Hepatic stellate cell (primary cell): ENCODE data around the gene PATE2.

Experiments used
- DNase-seq: peaks from one replicate; pipeline ENCODE4 v3.0.0; 2011; ENCODE audit warnings: low spot score

The PATE2 gene

DNA sequence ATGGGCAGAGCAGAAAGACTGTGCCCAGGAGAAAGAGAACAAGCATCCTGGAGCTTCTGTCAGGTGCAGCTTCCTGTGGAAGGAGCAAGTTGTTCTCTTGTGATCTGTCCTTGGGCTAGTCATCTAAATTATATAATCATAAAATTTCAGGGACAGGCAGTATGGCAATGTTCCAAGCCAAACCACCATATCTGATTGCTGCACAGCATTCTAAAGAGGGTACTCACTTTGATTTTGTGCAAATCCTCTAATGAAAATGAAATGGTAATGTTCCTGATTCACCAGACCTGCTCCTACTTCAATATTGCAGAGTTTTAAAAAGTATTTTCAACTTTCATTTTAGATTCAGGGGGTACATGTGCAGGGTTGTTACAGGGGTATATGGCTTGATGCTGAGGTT is at the start of gene PATE2:
PATE2 (minus strand) TSS at position 101 of the 400 bp plus-strand sequence; CDS start at position 46, 55 bp downstream.
- no peak for DNase-seq

DNA sequence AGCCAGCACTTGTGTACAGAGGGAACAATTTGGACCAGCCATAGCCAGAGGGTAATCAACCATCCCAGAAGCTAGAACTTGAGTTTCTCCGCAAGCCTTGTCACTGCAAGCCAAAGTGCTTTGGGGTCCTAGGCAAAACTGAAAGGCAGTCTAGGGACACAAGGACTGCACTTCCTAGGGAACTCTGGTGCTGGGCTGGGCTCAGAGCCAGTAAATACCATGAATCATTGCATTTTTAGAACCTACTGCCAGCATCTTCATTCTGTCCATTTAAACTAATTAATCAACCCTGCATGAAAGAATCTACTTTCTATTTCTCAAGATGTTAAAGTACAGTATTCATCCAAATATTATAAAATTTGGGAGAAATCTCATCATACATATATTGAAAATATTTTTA is 29.3 kb upstream of the PATE2 start:
- DNase-seq: no peak

DNA sequence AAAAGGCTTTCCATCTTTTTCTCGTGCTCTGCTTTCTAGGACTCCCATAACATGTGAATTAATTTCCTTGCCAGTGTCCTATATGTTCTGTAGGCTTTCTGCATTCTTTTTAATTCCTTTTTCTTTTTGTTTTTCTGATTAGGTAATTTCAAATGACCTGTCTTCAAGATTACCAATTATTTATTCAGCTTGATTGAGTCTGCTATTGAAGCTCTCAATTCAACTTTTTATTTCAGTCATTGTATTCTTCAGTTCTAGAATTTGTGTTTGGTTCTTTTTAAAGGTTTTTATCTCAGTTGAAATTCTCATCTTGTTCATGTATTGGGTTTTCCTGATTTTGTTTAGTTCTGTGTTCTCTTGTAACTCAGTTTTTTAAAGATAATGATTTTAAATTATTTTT is 23.8 kb upstream of the PATE2 start:
- DNase-seq: no peak

GRCh38 chr11:125799808-125800207 is 21.2 kb upstream of the PATE2 start:
- no peak for DNase-seq

DNA sequence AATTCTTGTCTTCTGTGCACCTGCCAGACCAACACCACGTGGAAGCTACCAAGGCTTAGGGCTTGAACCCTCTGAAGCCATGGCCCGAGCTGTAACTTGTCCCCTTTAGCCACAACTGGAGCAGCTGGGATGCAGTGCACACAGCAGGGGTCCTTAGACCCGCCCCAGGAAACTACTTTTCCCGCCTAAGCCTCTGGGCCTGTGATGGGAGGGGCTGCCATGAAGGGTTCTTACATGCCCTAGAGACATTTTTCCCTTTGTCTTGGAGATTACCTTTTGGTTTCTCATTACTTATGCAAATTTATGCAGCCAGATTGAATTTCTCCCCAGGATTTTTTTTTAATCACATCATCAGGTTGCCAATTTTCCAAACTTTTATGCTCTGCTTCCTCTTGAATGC is 19.0 kb upstream of the PATE2 start:
- DNase-seq: no peak

DNA sequence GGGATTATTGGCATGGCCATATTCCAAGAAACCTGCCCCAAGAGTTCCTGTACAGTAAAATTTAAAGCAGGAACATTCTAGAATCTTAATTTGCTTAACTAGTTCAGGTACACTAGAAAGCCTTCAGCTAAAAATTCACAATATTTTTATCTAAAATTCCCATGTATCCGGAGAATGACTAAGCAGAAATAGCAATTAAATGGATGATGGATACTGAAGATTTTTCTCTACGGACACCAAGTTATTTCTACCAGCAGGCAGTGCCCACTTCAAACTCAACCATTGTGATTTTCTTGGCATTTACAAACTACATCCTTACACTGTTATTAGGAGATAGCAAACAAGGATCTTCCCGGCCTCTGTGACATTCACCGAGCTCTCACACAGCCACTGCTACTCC is 12.2 kb upstream of the PATE2 start:
- DNase-seq: no peak

DNA sequence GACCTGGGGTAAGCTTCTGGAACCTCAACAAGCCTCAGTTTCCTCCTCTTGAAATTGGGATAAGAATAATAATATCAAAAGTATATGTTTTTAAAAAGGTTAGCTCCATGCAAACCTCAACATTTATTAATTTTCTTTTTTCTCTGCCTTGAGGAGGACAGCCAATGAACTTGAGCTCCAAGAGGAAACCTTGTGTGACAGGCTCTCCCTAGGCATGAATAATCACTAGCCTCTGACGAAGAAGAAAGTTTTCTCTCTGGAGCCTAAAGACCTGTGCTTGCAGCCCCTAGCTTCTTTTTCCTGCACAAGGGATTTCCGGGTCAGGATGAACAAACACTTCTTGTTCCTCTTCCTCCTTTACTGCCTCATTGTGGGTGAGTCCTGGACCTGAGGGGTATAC is 9.2 kb upstream of the PATE2 start, which contains the start of gene PATE3:
PATE3 (plus strand) TSS at position 301 of the 400 bp plus-strand sequence; CDS start at position 326, 25 bp downstream.
- DNase-seq: no peak

DNA sequence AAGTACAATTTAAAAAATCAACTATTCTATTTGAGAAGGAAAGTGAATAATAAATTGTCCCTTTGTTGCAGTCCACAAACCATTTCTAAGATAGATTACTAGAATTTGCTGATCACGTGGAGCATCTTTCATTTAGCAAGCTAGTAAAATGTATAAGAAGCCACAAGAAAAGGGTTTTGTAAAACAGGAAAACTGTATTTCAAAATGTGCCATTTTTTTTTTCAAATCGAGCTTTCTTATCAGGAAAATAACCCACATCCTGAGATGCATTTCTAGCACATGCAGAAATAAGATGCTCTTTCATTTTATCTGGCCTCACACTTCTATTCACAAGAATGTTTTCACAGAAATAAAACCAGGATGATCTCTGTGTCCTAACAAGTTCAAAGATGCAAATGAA is 6.0 kb upstream of the PATE2 start:
- DNase-seq: no peak

DNA sequence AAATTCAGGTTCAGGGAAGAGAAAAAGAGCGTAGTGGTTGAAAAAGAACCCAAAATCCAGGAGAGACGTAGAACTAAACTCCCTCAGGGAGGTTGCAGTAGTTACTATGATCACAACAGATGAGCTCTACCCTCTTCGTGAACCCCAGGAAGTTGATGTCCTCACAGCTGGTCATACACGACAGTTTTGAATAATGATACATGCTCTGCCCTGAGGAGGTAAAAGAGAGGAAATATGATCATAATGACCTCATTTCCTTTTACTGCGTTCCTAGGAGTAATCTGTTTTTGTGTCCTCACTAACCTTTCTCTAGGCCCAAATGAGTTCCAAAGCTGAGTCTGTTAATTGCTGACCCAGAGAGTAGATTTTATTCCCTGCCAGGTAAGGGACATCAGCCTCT is 1.3 kb downstream of the PATE2 start:
- no peak for DNase-seq

DNA sequence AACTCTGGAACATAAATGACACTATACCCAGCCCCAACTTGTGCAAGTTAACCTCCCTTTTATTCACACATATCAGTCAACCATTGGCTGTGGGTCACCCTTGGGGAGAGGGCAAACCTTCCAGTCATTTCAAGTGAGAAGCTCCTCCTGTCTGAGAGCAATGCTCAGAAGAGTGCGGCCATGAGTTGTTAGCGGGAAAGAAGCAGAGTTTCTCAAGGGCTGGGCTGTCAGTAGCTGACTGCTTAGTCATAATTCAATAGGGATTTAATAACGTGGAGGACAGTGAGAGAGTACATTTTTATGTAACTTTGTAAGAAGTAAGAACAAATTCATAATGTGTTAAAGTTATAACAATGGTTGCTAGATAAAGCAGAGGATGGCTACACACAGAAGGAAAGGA is 5.1 kb downstream of the PATE2 start:
- no peak for DNase-seq

DNA sequence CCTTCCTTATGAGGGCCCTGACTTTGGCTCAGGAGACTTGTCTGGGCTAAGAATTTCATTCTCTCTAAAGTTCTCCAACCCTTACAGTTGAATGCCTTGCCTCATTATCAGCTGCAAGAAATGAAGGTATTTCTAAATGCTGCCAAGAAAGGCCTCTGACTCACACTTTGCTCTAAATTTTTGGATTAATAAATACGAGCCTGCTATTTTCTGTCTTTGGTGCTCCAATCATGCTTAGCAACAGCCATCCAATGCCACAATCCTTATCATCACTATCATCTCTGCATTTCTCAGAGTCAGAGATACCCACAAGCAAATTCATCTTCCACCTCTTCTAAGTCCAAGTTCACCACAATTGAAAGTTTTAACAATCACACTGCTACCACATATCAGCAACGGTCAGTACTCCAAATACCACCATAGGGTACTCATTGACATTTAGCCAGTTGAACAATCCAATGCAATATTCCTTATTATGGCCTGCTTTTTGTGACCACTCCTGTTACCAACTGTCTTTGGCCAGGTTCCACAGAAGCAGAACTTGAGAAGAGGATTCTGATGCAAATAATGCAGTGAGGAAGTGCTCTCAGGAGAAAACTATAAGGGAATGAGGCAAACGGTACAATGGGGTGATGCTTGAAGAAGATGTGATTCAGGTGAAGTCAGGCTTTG is 5.7 kb downstream of the PATE2 start:
- DNase-seq: no peak

- no peak for DNase-seq
Observed at GRCh38 chr11:125770583-125770982, 8.0 kb downstream of the PATE2 start.

DNA sequence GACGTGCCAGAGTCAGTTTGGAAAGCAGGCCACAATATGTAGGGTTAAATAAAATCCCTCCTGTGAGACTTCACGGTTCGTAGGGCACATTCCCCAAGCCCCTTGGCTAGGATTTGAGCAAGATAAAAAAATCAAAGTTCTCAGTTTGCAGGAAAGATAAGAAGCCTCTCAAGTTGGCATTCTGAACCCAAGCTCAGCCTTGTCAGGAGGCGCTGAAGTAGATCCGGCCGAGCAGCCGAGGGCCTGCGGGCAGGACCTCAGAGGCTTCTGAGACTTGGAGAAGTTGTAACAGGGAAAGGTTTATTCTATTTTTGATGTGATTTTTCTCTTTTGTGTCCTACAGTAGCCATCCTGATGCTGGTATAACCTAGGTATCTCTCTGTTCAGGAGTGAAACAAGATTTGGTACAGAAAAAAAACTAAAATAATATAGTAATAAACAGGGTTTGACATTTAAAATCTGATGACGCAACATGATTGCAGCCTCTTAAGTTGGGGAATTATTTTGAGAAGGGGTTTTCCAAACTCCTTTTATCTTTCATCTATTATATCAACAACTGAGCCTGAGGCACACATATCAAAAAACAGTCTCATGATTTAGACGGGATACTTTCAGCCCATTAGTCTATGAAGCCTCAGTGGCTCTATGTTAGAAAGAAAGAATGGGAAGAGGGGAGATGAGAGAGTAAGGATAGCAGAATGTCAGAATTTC is 10.1 kb downstream of the PATE2 start:
- no peak for DNase-seq

GRCh38 chr11:125766251-125766650 is 12.4 kb downstream of the PATE2 start:
- no peak for DNase-seq

DNA sequence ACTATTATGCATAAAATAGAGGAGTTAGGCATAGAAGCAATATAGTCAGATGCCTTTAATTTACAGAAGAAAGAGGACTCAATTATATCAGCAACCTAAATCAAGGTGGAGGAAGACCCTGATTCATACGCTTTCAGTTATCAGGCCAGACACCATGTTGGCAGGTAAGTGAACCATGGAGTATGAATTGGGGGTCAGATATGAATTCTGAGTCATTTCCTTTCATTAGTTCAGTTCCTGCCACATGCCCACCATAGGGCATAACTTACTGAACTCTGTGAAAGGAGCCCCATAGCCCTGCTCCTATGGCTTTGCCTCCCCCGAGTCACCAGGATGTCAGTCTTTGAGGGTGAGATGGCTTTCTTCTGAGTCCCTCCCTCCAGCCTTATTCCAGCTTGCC is 15.1 kb downstream of the PATE2 start:
- no peak for DNase-seq

- no peak for DNase-seq
Observed at GRCh38 chr11:125762445-125762844, 16.2 kb downstream of the PATE2 start.

GRCh38 chr11:125756050-125756449 is 22.6 kb downstream of the PATE2 start:
- DNase-seq: no peak

- DNase-seq: no peak
Observed at GRCh38 chr11:125750629-125751028, 28.0 kb downstream of the PATE2 start.

DNA sequence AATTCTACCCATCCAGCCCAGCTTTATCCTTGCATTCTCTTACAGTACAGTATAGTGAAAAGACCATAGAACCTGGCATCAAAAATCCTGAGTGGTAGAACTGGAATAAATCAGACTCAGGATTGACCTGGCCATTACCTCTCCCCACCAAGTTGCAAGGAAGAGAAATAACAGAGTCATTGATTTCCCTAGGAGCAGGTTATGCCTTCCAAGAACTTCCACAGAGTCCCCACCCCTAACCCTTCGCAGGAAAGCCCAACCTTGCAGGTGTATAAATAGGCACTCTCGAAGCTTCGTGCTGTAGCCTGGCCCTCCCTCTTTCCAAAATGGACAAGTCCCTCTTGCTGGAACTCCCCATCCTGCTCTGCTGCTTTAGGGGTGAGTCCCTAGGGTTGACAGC is 32.6 kb downstream of the PATE2 start, which contains the start of gene PATE1:
PATE1 (plus strand) TSS at position 301 of the 400 bp plus-strand sequence; CDS start at position 327, 26 bp downstream.
- DNase-seq: no peak

GRCh38 chr11:125743681-125744080 is 34.9 kb downstream of the PATE2 start:
- no peak for DNase-seq

DNA sequence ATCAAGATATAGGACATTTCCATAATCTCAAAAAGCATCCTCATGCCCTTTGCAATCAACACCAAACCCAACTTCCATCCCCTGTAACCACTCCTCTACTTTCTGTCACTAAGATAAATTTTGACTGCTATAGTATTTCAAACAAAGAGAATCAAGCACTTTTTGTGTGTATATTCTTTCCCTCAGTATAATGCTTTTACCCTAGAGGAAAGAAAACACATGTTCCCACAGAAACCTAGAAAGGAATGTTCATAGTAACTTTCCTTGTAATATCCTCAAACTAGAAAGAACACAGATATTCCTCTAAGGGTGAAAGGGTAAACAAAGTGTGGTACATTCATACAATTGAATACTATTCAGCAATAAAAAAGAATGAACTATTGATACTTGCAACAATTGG is 38.0 kb downstream of the PATE2 start:
- no peak for DNase-seq

- no peak for DNase-seq
Observed at GRCh38 chr11:125728969-125729368, 49.7 kb downstream of the PATE2 start.
